Measurements from ENCODE around the gene RFX7.
"Not testable (repeated sequence)": the region's sequence is repeated elsewhere in the genome, so short reads cannot be mapped to it uniquely, and the experiment has no call there.

The RFX7 gene

DNA sequence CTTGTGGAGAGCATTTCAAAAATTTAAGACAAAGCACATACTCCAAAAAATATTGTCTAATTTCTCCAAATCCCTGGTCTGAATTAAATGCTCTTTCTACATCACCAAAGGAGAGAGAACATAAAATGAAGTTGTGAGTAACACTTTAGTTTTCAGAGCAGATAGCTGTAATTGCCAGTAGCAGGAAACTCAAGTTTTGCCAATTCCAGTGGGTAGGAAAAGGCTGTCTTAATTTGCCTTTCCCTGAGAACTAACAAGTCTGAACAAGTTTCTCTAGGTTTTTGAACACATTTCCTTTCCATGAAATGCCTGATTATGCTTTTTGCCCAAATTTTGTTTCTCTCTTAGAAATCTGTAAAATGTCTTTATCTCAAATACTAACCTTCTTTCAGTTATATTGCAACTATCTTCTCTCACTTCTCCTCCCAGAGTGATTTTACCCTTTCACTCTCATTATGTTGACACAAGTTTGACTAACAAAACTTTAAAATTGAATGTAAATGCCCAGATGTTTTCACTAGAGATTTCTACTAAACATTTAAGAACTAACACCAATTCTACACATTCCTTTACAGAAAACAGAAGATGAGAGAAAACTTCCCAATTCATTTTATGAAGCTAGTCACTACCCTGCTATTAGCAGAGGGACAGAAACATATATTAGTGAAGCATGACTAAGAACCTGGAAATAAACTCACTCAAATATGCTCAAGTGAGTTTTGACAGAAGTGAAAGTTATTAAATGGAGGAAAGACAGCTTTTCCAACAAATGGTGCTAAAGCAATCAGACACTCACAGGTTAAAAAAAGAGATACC, 38.4 kb downstream of the RFX7 start:
- no peak for DNase-seq

DNA sequence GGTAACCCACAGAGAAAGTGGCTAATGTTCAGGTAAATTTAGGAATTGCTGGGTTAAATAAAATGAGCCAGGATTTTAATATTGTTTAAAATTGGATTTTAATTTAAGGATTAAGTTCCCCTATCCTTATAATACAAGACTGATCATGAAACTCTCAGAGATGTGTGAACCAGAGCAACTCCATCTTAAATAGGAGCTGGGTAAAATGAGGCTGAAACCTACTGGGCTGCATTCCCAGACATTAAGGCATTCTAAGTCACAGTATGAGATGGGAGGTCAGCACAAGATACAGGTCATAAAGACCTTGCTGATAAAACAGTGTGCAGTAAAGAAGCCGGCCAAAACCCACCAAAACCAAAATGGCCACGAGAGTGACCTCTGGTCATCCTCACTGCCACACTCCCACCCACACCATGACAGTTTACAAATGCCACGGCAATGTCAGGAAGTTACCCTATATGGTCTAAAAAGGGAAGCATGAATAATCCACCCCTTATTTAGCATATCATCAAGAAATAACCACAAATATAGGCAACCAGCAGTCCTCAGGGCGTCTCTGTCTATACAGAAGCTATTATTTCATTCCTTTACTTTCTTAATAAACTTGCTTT, 40.3 kb downstream of the RFX7 start:
- not testable (repeated sequence) for DNase-seq

DNA sequence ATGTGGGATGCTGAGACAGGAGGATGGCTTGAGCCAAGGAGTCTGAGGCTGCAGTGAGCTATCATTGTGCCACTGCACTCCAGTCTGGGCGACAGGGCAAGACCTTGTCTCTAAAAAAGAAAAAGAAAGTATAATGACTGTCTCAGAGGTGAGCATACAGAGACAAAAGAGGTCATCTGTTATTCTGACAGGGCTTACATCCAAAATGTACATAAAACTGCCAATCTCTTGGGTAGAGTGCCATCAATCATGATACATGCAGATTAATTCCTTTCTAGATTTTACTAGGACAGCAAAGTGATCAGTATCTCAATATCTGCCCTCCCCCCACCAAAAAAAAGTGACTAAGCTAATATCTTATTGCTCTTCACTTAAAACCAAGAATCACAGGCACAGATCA, 41.0 kb downstream of the RFX7 start:
- DNase-seq: no peak

DNA sequence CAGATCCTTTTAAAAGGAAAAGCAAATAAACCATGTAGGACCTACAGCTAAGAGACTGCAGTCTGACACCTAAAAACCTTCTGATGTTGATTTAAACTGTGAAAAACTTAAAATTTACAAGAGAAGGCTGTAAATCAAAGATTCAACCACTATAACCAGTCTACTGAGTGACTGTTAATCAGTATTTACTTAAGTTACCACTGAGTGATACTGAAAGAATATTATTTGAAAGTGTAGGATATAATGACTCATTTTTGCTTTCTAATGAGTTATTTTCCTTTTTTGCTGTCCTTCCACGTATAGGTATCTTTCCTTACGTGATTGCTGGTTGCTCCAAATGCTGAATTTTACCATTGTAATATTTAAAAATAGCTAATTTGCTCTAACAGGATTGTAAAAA, 44.6 kb downstream of the RFX7 start:
- DNase-seq: peak; percentile 34

DNA sequence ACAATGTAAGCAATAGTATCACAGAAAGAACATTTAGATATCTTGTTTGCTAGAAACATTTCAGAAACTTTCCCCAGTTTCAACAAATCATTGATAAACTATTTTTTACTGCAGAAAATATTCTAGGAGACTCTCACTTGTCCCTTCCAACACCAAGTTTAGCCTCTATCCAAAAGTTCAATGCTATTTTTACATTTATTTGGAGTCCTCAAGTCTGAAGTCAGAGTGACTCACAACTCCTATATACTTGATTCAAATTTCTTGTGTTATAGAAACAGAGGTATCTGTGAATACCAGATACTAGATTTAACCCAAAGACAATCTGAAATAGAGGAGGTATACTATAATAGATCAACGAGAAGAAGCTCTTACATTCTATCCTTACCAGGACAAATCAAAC, 49.6 kb downstream of the RFX7 start:
- no peak for DNase-seq

DNA sequence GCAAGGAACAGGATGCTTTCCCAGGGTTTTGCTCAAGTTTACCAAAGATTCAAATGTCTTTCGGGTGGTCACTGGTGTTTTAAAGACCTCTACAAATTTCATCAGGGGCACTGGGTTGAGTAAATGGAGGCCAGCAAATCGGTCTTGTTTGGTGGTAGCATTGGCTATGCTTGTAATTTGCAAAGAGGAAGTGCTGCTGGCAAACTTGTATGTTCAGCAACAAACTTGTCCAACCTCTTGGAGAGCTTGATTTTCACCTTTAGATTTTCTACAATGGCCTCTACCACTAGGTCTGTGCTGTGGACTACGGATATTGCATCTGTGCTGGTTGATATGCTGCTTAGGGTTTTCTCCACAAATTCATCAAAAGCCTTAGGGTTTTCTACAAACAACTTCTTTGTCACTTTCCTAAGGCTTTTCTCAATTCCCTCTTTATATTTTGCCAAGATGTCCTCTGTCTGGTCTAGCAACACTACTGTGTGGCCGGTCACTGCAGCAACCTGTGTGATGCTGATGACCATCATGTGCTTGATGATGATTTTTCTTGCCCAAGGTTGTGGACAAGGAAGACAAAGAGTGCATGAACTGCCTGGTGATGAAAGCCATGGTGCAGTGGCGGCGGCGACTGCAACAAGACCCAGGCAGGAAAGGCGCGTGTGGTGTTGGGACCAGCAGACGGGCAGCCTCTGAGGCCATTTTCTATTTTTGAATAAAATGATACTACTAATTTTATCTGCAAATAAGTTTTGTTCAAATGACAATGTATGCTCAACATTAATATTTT, 50.8 kb downstream of the RFX7 start:
- no peak for DNase-seq

DNA sequence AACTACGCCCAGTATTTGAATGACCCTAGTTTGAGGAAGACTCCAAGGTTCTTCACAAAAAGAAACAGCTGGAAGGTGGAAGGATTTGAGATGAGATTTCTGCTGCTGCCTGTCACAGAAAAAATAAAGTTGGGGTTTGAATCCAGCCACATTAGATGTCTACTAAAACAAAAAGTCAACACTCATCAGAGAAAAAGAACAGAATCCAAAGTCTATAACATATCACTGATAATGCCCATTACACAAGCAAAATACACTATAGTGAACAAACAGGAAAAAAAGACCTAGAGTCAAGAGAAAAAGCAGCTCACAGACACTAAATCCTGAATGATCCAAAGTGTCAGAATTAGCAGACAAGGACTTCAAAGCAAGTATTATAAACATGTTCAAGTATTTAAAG, 56.0 kb downstream of the RFX7 start:
- DNase-seq: no peak

DNA sequence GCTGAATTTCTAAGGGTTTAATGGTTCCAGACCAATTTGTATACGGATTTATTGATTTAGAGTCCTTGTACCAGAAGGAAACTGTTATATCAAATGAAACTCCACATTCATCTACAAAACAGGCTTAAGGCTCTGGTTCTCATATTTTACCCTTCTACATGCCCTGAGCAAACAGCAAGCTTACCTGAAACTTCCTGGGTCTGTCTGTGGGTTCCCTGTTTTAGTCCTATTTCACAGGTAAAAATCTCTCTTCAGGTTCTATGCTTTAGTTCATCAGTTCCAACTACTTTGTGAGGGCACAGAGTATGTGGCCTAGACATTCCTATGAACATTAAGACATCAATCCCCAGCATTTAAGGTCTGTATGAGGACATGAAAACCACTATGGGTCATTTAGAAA, 57.7 kb downstream of the RFX7 start:
- DNase-seq: no peak

DNA sequence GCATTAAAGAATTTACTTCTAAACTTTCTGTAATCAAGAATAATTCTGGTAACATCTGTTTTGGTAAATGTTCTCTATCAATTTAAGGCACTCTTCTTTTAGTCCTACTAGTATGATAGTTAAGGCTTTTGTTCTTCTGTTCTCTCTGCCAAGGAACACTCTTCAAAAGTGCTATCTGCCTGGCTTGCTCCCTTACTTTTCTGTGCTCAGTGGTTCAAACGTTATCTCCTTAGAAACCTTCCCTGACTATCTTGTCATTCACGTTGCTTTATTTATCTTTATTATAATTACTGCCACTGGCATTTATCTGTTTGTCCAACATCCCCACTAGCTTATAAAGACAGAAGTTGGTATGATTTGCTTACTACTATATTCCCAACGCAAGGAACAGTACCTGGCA, 59.2 kb downstream of the RFX7 start:
- no peak for DNase-seq

DNA sequence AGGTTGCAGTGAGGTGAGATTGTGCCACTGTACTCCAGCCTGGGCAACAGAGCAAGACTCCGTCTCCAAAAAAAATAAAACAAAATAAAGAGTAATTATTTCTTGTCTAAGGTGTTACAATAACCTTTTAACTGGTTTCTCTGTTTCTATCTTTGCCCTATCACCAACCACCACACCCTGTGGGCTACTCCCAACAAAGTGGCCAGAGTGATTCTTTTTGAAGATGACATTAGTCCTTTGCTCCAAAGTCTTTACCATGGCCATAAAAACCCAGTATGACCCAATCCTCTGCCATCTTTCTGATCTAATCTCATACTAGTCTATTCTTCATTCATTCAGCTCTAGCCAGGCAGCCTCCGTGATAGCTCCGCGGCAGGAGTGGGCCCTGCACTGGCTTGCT, 62.8 kb downstream of the RFX7 start:
- no peak for DNase-seq

DNA sequence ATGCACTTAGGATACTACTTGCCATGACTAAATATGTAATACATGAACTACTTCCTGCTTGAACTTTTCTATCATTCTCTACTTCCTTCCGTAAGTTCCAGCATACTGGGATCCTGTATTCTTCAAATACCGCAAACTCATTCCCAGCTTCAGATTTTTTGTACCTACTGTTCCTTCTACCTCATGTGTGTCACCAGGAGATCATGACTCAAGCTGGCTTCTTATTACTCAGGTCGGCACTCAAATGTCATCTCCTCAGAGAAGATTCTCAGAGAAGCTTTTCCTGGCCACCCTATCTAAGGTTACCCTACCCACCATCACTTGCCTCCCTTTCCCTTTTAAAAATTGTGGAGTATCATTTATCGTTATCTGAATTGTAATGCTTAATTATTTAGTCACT, 66.7 kb downstream of the RFX7 start:
- DNase-seq: no peak

DNA sequence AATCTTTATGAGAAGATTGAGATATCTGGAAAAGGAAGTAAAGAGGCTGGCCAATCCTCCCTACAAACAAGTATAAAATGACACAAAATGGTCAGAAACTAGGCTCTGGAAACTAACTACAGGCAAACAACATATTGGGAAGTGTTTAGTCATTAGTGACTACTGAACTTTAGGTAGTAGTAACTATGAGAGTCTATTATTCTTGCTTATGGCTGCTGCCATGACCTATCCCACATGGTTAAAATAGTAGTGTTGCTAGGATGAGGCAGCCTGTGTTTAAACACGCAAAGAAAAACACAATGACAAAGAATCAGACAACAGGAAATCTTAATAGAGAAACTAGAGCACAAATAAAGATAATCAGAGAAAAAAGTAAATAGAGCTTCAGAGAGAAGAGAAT, 67.9 kb downstream of the RFX7 start:
- no peak for DNase-seq

DNA sequence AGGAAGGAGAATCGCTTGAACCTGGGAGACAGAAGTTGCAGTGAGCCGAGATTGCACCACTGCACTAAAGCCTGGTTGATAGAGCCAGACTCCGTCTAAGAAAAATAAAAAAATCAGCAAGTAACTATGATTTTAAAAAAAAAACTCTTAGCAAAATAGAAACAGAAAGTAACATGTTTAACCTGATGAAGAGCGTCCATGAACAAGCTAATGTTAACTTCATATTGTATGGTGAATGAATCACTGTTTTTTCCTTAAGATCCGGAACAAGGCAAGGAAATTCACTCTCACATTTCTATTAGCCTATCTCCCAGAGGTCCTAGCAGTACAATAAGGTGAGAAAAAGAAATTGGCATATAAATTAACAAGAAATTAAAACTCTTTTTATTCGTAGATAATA, 69.0 kb downstream of the RFX7 start:
- DNase-seq: no peak

DNA sequence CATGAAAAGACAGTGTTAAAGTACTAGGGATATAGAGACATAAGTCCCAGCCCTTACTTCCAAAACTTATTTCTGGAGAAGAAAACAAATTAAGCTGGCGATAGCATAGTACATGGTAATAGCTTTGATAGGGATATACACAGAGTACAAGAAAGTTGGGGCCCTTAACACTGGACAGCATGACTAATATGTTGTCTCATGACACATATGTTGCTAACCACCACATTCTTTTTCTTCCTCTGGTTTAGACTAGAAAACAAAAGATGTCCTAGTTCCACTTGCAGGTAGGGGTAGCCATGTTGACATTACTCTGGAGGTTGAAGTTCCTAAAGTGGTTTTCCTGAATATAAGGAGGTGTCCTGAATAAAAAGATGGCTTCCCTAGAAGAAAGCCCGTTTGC, 75.3 kb downstream of the RFX7 start:
- peak; percentile 18 for DNase-seq

DNA sequence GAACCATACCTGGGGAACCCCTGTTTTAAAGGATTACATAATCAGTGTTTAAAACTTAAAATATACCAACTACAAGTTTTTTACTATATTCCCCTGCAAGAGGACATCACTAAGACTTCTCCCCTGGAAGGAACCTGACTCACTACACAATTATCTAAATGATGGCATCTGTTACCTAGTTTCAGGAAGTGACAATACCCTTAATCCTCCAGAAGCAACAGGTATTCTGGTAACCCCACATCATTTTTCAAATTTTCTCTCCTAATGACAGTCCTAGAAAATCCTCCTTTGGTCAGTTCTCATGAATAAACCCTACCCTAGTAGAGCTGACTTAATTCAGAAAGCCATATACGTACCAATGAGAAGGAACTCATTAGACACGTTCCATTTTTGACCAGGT, 78.4 kb downstream of the RFX7 start:
- no peak for DNase-seq

DNA sequence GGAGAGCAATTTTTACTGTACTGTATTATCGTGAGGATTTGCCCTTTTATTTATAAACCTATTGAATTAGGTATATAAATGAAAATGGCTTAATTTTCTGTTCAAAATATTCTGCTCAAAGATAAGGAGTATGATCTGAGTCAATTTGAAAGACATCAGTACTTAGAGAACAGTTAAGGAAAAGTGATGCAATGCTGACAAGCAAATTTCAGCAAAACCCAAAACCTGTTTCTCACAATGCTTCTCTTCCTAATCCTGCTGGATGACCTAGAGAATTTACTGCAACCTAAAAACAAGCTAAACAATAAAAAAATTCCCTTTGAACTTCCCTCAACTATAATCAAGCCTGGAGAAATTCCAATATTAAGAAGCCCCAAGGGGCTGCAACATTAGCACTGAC, 82.7 kb downstream of the RFX7 start:
- DNase-seq: no peak

DNA sequence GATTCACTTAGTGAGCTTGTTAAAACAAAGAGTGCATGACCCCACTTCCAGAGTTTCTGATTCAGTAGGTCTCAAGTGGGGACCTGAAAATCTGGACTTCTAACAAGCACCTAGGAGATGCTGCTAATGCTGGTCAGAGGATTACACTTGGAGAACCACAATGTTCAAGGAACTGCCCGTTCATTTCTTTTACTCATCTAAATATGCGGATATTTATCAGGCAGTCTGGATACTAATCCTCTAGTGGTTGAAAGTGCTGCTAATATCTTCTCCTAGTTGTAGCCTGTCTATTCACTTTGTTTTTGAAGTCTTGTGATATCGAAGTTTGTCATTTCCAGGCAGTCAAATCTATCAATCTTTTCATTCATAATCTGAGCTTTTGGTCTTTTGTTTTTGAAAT, 86.8 kb downstream of the RFX7 start:
- no peak for DNase-seq

DNA sequence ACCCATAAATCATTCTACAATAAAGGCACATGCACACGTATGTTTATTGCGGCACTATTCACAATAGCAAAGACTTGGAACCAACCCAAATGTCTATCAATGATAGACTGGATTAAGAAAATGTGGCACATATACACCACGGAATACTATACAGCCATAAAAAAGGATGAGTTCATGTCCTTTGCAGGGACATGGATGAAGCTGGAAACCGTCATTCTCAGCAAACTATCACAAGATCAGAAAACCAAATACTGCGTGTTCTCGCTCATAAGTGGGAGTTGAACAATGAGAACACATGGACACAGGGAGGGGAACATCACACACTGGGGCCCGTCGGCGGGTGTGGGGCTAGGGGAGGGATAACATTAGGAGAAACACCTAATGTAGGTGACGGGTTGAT, 88.4 kb downstream of the RFX7 start:
- not testable (repeated sequence) for DNase-seq

DNA sequence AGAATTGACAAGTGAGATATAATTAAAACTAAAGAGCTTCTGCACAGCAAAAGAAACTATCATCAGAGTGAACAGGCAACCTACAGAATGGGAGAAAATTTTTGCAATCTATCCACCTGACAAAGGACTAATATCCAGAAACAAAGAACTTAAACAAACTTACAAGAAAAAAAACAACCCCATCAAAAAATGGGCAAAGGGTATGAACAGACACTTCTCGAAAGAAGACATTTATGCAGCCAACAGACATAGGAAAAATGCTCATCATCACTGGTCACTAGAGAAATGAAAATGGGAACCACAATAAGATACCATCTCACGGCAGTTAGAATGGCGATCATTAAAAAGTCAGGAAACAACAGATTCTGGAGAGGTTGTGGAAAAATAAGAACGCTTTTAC, 88.9 kb downstream of the RFX7 start:
- DNase-seq: not testable (repeated sequence)

DNA sequence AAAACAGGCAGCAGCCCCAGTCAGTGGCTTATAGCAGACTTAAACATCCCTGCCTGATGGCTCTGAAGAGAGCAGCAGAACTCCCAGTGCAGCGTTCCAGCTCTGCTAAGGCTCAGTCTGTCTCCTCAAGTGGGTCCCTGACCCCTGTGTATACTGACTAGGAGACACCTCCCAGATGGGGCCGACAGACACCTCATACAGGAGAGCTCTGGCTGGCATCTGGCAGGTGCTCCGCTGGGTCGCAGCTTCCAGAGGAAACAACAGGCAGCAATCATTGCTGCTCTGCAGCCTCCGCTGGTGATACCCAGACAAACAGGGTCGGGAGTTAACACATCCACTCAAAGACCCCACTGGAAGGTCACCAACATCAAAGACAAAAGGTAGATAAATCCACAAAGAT, 93.5 kb downstream of the RFX7 start:
- no peak for DNase-seq

DNA sequence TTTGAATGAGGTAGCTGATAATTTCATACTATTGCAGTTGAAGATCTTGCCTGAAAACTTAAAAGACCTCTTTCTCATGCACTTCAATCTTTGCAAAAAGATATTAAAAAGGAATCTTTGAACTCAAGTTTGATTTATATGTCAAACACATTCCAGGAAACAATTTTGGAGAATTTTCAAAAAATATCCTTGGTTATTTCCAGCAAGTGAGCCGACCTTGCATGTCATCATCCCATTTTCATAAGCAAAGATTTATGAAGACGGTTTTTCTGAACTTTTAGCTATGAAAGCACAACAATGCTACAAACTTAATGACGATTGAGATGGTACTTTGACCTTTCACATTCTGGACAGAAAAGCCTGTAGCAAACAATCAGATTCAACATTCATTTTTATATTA, 95.6 kb downstream of the RFX7 start:
- no peak for DNase-seq

DNA sequence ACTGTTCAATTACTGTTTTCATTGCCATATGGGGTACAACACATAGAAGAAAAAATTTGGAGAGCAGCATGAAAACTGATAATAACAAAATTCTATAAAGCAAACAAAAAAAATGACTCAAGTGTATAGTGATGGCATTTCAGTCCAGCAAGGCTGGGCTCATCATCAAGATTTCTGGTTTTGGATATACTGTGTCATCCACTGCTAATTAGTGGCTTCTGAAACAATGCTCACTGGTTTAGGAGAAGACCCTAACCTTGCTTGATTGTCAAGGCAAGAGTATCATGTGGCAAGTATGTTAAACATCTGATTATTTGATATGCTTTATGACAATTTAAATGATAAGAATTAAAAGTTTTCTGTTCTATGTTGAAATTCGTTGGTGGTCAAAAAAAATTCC, 96.9 kb downstream of the RFX7 start:
- DNase-seq: no peak

DNA sequence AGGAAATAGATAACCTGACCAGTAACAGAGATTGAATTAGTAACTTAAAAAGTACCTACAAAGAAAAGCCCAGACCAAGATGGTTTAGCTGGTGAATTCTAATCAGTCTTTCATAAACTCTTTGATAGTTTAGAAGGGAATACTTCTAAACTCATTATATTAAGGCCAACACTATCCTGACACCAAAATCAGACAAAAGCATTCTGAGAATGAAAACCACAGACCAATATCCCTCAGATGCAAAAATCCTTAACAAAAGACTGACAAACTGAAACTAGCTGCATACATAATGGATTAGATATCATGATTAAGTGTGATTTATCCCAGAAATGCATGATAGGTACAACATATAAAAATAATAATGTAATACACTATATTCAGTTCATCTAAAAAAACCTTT, 115.6 kb downstream of the RFX7 start:
- DNase-seq: no peak

DNA sequence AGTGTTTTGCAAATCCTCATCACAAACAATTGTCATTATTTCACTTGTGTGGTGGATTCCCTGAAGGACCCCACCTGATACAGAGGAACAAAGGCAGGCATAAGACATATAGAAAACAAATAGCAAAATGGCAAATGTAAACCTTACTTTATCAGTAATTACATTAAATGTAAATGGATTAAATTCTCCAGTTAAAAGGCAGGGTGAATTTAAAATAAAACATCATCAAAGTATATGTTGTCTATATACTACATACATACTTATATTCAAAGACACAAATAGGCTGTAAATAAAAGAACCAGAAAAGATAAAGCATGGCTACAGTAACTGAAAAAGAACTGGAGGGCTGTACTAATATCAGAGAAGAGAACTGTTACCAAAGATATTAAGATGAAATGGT, 117.3 kb downstream of the RFX7 start:
- no peak for DNase-seq
